Measurements from ENCODE around the gene NUDT9. TPM values are rescaled to one million over a fixed set of nuclear protein-coding genes. Genes with fewer than 3 reads are reported as not detected.
A peak's percentile ranks its signal among the peaks of the same experiment; 100 is the strongest.
"Not testable (repeated sequence)": the region's sequence is repeated elsewhere in the genome, so short reads cannot be mapped to it uniquely, and the experiment has no call there.

Gene NUDT9
- total RNA-seq, 1 donor from 2014 or later: 23.6 TPM

DNA sequence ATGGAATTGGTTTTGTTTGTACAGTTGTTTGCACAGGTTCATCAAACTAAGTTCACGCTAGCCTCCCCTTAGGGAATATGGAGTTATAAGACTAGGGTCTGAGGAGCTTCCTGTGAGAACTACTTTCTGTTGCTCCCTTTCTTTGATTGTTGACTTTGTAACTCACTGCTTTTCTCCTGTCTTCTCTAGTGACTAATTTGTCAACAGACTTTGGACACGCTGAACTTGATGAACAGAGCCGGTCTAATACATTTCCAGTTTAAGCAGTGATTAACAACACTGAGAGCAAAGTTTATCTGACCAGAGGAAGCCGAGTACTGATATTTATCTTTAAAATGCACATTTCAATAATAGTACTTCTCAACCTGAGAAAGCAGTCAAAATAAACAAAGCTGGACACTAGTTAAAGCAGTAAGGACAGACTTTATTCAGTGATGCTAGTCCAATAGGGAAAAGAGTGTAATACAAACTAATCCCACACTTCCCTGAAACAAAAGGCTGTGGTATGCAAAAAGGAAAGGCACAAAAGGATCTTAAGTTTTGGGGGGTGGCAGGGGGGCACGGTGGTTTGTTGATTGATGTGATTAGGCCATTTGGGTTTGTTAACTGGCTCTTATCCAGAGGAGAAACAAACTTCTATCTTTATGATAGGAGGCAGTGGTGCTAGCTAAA, 2.7 kb upstream of the NUDT9 start:
- DNase-seq (ENCODE audit: extremely low spot score, unreplicated experiment): no peak
- Mint-ChIP-seq H3K4me1 (ENCODE audit: unreplicated experiment) (peaks cover 20% of the 10 kb centered on the region), H3K27ac (ENCODE audit: unreplicated experiment) (no peak overlapping the region), H3K4me3 (ENCODE audit: unreplicated experiment) (no peak overlapping the region), H3K36me3 (ENCODE audit: unreplicated experiment) (no peaks in the 10 kb centered on the region), H3K27me3 (ENCODE audit: unreplicated experiment) (no peaks in the 10 kb centered on the region), H3K9me3 (ENCODE audit: unreplicated experiment) (no peaks in the 10 kb centered on the region)
- TF ChIP-seq, protein P1, sequence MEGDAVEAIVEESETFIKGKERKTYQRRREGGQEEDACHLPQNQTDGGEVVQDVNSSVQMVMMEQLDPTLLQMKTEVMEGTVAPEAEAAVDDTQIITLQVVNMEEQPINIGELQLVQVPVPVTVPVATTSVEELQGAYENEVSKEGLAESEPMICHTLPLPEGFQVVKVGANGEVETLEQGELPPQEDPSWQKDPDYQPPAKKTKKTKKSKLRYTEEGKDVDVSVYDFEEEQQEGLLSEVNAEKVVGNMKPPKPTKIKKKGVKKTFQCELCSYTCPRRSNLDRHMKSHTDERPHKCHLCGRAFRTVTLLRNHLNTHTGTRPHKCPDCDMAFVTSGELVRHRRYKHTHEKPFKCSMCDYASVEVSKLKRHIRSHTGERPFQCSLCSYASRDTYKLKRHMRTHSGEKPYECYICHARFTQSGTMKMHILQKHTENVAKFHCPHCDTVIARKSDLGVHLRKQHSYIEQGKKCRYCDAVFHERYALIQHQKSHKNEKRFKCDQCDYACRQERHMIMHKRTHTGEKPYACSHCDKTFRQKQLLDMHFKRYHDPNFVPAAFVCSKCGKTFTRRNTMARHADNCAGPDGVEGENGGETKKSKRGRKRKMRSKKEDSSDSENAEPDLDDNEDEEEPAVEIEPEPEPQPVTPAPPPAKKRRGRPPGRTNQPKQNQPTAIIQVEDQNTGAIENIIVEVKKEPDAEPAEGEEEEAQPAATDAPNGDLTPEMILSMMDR (IDR thresholded peaks at IDR 0.05): no peak

DNA sequence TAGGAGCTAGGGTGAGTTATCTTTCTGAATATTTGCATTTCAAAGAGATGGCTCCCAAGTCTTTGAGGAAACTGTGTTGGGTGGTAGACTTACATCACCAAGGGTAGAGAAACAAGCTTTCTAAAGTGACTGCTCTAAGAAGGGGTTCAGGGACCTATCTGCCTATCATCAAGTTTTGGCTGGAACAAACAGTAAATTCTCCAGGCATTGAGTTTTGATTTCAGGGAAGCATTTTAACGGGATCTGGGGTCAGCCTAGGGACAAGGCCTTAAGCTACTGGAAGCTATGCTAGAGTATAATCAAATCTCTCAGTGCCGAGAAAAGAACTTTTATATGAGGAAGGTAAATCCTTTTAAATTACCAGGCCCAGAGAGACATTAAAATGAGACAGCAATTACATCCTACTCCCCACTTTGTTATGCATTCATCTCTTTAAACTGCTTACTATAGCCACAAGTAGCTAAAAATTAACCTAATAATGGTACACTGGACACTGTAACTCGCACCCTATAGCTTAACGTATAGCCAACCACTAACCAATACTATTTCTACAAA, 2.0 kb upstream of the NUDT9 start:
- Mint-ChIP-seq H3K4me1 (ENCODE audit: unreplicated experiment) (peaks cover 22% of the 10 kb centered on the region), H3K4me3 (ENCODE audit: unreplicated experiment) (no peak overlapping the region), H3K36me3 (ENCODE audit: unreplicated experiment) (no peaks in the 10 kb centered on the region), H3K27me3 (ENCODE audit: unreplicated experiment) (no peaks in the 10 kb centered on the region), H3K27ac (ENCODE audit: unreplicated experiment) (no peak overlapping the region), H3K9me3 (ENCODE audit: unreplicated experiment) (no peaks in the 10 kb centered on the region)
- TF ChIP-seq, protein P1 (IDR thresholded peaks at IDR 0.05): no peak
- no peak for DNase-seq (ENCODE audit: extremely low spot score, unreplicated experiment)

DNA sequence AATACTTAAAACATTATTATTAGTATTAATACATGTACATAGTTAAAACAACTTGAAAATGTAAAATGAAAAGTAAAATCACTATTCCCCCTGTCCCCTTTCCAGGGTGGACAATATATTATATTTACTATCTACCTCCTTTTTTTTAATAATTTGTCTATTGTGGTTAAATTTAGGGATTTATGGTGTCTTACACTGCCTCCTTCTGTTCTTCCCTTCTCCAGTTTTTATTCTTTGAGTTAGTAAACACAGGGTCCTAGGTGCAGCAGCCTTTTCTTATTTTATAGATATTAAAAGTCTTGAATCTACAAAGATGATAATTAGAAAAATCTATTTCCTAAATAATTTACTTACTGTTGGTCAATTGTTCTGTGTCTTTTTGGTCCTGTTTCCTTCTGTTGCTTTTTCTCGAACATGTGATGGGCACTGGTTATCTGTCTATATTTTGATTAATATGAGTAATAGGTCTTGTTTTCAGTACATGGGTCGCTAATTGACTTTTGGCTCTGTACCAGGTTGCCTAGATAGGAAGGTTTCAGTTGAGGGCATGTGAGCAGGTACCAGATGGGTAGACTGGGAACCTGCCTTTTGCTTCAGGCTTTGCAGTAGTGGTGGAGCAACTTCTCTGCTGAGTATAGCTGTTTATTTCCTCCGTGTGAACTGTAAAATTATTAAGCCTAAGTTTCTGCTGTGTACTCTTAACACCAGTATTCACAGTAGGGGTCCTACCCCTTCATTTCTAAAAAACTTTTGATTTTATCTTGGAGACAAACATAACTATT, 1.1 kb downstream of the NUDT9 start:
- Mint-ChIP-seq H3K27ac (ENCODE audit: unreplicated experiment) (peak overlapping the region; percentile 31), H3K9me3 (ENCODE audit: unreplicated experiment) (no peaks in the 10 kb centered on the region), H3K27me3 (ENCODE audit: unreplicated experiment) (no peaks in the 10 kb centered on the region), H3K4me1 (ENCODE audit: unreplicated experiment) (peaks cover 22% of the 10 kb centered on the region), H3K36me3 (ENCODE audit: unreplicated experiment) (no peaks in the 10 kb centered on the region), H3K4me3 (ENCODE audit: unreplicated experiment) (peak overlapping the region; percentile 88)
- no peak for DNase-seq (ENCODE audit: extremely low spot score, unreplicated experiment)
- TF ChIP-seq, protein P1 (IDR thresholded peaks at IDR 0.05): peak; percentile 37

DNA sequence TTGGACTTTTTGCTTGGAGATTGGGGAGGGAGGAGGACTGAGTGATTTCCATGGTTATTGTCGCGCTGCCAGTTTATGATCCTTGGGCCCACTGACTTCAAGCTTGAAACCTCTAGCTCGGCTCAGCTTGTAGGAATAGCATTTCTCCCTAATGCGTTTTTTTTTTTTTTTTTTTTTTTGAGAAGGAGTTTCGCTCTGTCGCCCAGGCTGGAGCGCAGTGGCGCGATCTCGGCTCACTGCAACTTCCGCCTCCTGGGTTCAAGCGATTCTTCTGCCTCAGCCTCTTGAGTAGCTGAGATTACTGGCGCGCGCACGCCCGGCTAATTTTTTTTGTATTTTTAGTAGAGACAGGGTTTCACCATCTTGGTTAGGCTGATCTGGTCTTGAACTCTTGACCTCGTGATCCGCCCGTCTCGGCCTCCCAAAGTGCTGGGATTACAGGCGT, 1.7 kb downstream of the NUDT9 start:
- H3K27me3 Mint-ChIP-seq (ENCODE audit: unreplicated experiment); H3K27ac Mint-ChIP-seq (ENCODE audit: unreplicated experiment); DNase-seq (ENCODE audit: extremely low spot score, unreplicated experiment); H3K36me3 Mint-ChIP-seq (ENCODE audit: unreplicated experiment); H3K9me3 Mint-ChIP-seq (ENCODE audit: unreplicated experiment): not testable (repeated sequence)
- H3K4me1 Mint-ChIP-seq (ENCODE audit: unreplicated experiment): peaks cover 22% of the 10 kb centered on the region
- H3K4me3 Mint-ChIP-seq (ENCODE audit: unreplicated experiment): peak overlapping the region; percentile 88

DNA sequence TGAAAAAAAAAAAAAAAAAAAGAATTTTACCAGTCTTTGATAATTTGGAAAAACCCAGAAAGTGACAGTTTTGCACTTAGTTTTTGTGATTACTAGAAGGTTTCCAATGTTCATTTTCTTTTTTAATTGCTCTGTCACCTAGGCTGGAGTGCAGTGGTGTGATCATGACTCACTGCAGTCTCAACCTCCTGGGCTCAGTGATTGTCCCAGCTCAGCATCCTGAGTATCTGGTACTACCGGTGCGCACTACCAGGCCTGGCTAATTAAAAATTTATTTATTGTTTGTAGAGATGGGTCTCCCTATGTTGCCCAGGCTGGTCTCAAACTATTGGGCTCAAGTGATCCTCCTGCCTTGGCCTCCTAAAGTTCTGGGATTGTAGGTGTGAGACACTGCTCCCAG, 3.3 kb downstream of the NUDT9 start:
- Mint-ChIP-seq H3K9me3 (ENCODE audit: unreplicated experiment) (no peaks in the 10 kb centered on the region), H3K27me3 (ENCODE audit: unreplicated experiment) (no peaks in the 10 kb centered on the region), H3K4me3 (ENCODE audit: unreplicated experiment) (no peak overlapping the region), H3K36me3 (ENCODE audit: unreplicated experiment) (no peaks in the 10 kb centered on the region), H3K27ac (ENCODE audit: unreplicated experiment) (no peak overlapping the region), H3K4me1 (ENCODE audit: unreplicated experiment) (peaks cover 24% of the 10 kb centered on the region)
- TF ChIP-seq, protein P1 (IDR thresholded peaks at IDR 0.05): no peak
- DNase-seq (ENCODE audit: extremely low spot score, unreplicated experiment): no peak

Measured in osteocyte (in vitro differentiated cells).